GM12865 (cell line): ENCODE results near the gene RAB22A.

ENCODE experiments used
- DNase-seq: peaks from one replicate; pipeline ENCODE4 v3.0.0; 2010; ENCODE audit warnings: low read depth
- H3K4me3 ChIP-seq: 2 replicates; pipeline ENCODE4 v1.5.1; 2011; ENCODE audit warnings: mild to moderate bottlenecking, low read depth, low read length, control low read depth
- CTCF ChIP-seq: IDR thresholded peaks from 2 replicates; pipeline ENCODE4 v1.5.1; 2011; ENCODE audit warnings: low read length, control low read depth, low read depth, inconsistent platforms; ENCODE audit not compliant: insufficient read depth; ENCODE audit errors: missing control alignments

The RAB22A gene

GRCh38 chr20:58398254-58398653 is 88.7 kb downstream of the RAB22A start:
- DNase-seq = no peak
- no peak for TF ChIP-seq CTCF
- H3K4me3 ChIP-seq = no peak overlapping the region

- no peak overlapping the region for H3K4me3 ChIP-seq
- no peak for TF ChIP-seq CTCF
- DNase-seq = no peak
Measured at GRCh38 chr20:58399926-58400325, 90.4 kb downstream of the RAB22A start.

- DNase-seq = no peak
- H3K4me3 ChIP-seq = no peak overlapping the region
- TF ChIP-seq CTCF = no peak
Measured at GRCh38 chr20:58401162-58401561, 91.6 kb downstream of the RAB22A start.

- peak overlapping the region; percentile 11; the same call in 1 of the 2 replicates for H3K4me3 ChIP-seq
- no peak for TF ChIP-seq CTCF
- DNase-seq = peak; percentile 38
Measured at GRCh38 chr20:58402305-58402704, 92.8 kb downstream of the RAB22A start.

GRCh38 chr20:58402827-58403226 is 93.3 kb downstream of the RAB22A start:
- H3K4me3 ChIP-seq = peak overlapping the region; percentile 29
- no peak for TF ChIP-seq CTCF
- peak; percentile 61 for DNase-seq

GRCh38 chr20:58403272-58403671 is 93.8 kb downstream of the RAB22A start:
- no peak for TF ChIP-seq CTCF
- DNase-seq = peak; percentile 38
- peak overlapping the region; percentile 29 for H3K4me3 ChIP-seq

- no peak for DNase-seq
- TF ChIP-seq CTCF = no peak
Measured at GRCh38 chr20:58405504-58406291, 96.2 kb downstream of the RAB22A start.

More at GRCh38 chr20:58405504-58406291, 96.2 kb downstream of the RAB22A start:
- no peak overlapping the region for H3K4me3 ChIP-seq
